ENCODE data around the gene ZNF521. TPM values are rescaled to one million over a fixed set of nuclear protein-coding genes. Genes with fewer than 3 reads are reported as not detected.

The ZNF521 gene
- total and polyA plus RNA-seq, 10 donors = 2.9 to 136 (median 71.8) TPM

DNA sequence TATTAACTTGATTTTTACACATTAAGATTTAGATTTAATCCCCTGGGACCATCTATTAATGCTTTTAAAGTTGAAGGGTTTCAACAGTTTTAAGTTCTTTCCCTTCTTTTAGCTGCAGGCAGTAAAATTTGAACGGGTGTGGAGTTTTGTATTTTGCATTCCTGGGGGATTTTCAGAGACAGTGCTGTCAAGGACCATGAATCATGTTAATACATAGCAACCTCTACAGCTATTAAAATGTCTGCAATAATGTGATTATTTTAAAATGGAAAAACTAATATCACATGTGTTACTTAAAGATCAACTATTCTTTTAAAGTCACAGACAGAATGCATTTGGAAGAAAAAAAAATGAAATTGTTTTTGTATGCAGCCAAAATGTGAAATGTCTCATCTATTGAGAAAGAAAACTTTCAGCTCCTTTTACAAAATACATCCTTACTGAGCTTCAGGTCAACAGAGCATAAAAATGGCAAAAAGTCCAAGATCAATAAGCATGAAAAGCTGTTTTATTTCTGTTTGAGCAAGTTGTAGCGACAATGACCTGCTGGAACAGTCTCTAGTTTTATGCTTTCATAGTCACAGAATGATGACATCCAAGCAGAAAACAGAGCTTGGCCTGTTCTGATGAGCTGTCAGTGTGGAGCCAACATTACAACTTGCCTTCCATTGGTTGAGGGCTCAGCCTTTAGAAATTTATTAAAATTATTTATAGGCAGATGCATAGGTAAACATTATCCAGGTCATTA lies 21.6 kb upstream of the ZNF521 start:
- Histone ChIP-seq H3K4me3 (no peak overlapping the region), H3K4me1 (no peaks in the 10 kb centered on the region), H3K9me3 (no peaks in the 10 kb centered on the region), H3K27me3 (replicated peaks in 1 of 7) (peaks cover 0 to 13% (median 0%) of the 10 kb centered on the region in 7 donors), H3K36me3 (no peaks in the 10 kb centered on the region), H3K27ac (no peak overlapping the region)
- intact Hi-C loops (cut with DNase I; ENCODE audit: low total_unique reads) = no loop called here
- no peak for DNase-seq
- TF ChIP-seq, protein P1, sequence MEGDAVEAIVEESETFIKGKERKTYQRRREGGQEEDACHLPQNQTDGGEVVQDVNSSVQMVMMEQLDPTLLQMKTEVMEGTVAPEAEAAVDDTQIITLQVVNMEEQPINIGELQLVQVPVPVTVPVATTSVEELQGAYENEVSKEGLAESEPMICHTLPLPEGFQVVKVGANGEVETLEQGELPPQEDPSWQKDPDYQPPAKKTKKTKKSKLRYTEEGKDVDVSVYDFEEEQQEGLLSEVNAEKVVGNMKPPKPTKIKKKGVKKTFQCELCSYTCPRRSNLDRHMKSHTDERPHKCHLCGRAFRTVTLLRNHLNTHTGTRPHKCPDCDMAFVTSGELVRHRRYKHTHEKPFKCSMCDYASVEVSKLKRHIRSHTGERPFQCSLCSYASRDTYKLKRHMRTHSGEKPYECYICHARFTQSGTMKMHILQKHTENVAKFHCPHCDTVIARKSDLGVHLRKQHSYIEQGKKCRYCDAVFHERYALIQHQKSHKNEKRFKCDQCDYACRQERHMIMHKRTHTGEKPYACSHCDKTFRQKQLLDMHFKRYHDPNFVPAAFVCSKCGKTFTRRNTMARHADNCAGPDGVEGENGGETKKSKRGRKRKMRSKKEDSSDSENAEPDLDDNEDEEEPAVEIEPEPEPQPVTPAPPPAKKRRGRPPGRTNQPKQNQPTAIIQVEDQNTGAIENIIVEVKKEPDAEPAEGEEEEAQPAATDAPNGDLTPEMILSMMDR (IDR thresholded peaks at IDR 0.05 in 8 of 11, conservative IDR thresholded peaks at IDR 0.05 in 3 of 11) = no peak
- no peak for TF ChIP-seq POLR2AphosphoS5 (IDR thresholded peaks at IDR 0.05)
- TF ChIP-seq POLR2A (IDR thresholded peaks at IDR 0.05) = no peak
- 73 to 89% (median 86%) methylated on average over 2 of the region's 2 CpGs for WGBS, 5 donors

DNA sequence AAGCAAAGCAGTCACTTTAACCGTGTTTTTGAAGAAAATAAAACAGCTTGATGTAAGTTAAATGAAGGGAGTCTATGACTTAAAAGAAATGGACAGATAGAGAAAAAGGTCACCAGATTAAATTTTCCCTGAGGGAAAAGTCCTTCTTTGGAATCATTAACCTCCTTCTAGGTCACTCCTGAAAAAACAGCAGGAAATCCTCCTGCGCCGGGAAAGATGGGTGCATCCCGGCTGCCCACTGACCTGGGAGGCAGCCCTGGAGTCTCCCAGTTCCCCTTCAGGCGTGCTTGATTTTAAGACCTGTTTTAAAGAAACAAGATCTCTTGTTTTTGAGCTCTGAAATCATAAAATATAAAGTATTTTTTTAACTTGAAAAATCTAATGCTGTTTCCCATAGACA lies 18.4 kb upstream of the ZNF521 start:
- Histone ChIP-seq H3K27ac (no peak overlapping the region), H3K4me3 (peak overlapping the region in 1 of 8 donors; percentile 12), H3K36me3 (no peaks in the 10 kb centered on the region), H3K9me3 (no peaks in the 10 kb centered on the region), H3K27me3 (replicated peaks in 1 of 7) (peaks cover 0 to under 1% (median 0%) of the 10 kb centered on the region in 7 donors), H3K4me1 (no peaks in the 10 kb centered on the region)
- no peak for DNase-seq
- TF ChIP-seq POLR2AphosphoS5 (IDR thresholded peaks at IDR 0.05) (no peak), POLR2A (IDR thresholded peaks at IDR 0.05) (no peak)
- TF ChIP-seq, protein P1 (IDR thresholded peaks at IDR 0.05 in 8 of 11, conservative IDR thresholded peaks at IDR 0.05 in 3 of 11) = no peak
- 58 to 73% (median 66%) methylated on average over 5 of the region's 5 CpGs for WGBS, 5 donors
- intact Hi-C loops (cut with DNase I; ENCODE audit: low total_unique reads) = no loop called here

DNA sequence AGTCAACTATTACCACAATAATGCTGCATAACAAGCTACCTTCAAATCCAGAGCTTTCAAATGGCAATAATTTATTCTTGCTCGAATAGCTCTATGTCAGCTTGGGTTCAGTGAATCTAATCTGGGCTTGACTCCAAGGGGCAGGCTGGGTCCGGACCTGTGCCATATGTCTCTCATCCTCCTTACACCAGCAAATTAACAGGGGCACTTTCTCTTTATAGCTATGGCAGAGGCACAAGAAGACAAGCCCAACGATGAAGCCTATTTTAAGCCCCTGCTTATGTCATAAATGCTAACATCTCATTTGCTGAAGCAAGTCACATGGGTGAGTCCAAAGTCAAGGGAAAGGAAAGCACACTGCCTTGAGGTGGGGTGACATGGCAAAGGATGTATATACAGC lies 13.3 kb upstream of the ZNF521 start:
- Histone ChIP-seq H3K27ac (no peak overlapping the region), H3K4me3 (no peak overlapping the region), H3K4me1 (no peaks in the 10 kb centered on the region), H3K9me3 (no peaks in the 10 kb centered on the region), H3K36me3 (no peaks in the 10 kb centered on the region), H3K27me3 (replicated peaks in 1 of 7) (no peaks in the 10 kb centered on the region)
- WGBS, 5 donors = 66 to 80% (median 70%) methylated on average over 3 of the region's 3 CpGs
- TF ChIP-seq POLR2AphosphoS5 (IDR thresholded peaks at IDR 0.05) (no peak), POLR2A (IDR thresholded peaks at IDR 0.05) (no peak)
- TF ChIP-seq, protein P1 (IDR thresholded peaks at IDR 0.05 in 8 of 11, conservative IDR thresholded peaks at IDR 0.05 in 3 of 11) = no peak
- intact Hi-C loops (cut with DNase I; ENCODE audit: low total_unique reads) = no loop called here
- DNase-seq = no peak

DNA sequence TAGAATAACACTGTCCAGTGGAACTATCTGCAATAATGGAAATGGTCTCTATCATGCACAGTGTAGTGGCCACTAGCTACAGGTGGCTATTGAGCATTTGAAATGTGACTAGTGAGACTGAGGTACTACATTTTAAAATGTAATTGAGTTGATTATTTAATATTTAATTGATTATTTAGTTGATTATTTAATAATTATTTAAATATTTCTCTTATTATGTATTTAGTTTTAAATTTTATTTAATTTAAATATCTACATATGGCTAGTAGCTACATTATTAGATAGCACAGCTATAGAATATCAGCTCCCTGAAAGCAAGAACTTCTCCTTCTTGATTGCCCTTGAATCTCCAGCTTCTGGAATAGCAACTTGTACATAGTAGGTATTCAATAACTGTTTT lies 12.8 kb upstream of the ZNF521 start:
- intact Hi-C loops (cut with DNase I; ENCODE audit: low total_unique reads) = no loop called here
- H3K9me3 ChIP-seq = no peaks in the 10 kb centered on the region
- DNase-seq = no peak
- TF ChIP-seq POLR2AphosphoS5 (IDR thresholded peaks at IDR 0.05) (no peak), POLR2A (IDR thresholded peaks at IDR 0.05) (no peak)
- TF ChIP-seq, protein P1 (IDR thresholded peaks at IDR 0.05 in 8 of 11, conservative IDR thresholded peaks at IDR 0.05 in 3 of 11) = no peak
- H3K27ac ChIP-seq = no peak overlapping the region
- no peaks in the 10 kb centered on the region for H3K36me3 ChIP-seq
- no peaks in the 10 kb centered on the region for H3K4me1 ChIP-seq
- H3K27me3 ChIP-seq (replicated peaks in 1 of 7) = no peaks in the 10 kb centered on the region
- no peak overlapping the region for H3K4me3 ChIP-seq
